Glutamatergic neuron (in vitro differentiated cells): Measurements from ENCODE around the gene IDUA. TPM values are rescaled to one million over a fixed set of nuclear protein-coding genes. Genes with fewer than 3 reads are reported as not detected.
A peak's percentile ranks its signal among the peaks of the same experiment; 100 is the strongest.

Experiments used
- DNase-seq: peaks from one replicate; pipeline ENCODE4 v3.0.0; 2022
- H3K27ac Mint-ChIP-seq: one replicate; pipeline ENCODE4 v1.8.0; 2020; ENCODE audit warnings: mild to moderate bottlenecking, mixed read lengths, inconsistent platforms; ENCODE audit not compliant: unreplicated experiment
- H3K27me3 Mint-ChIP-seq: one replicate; pipeline ENCODE4 v1.8.0; 2020; ENCODE audit warnings: mild to moderate bottlenecking, moderate library complexity, mixed read lengths, inconsistent platforms; ENCODE audit not compliant: unreplicated experiment
- H3K36me3 Mint-ChIP-seq: one replicate; pipeline ENCODE4 v1.8.0; 2020; ENCODE audit warnings: mild to moderate bottlenecking, mixed read lengths, inconsistent platforms; ENCODE audit not compliant: unreplicated experiment
- H3K4me1 Mint-ChIP-seq: one replicate; pipeline ENCODE4 v1.8.0; 2020; ENCODE audit warnings: mild to moderate bottlenecking, low read depth, mixed read lengths, inconsistent platforms; ENCODE audit not compliant: unreplicated experiment
- H3K4me3 Mint-ChIP-seq: one replicate; pipeline ENCODE4 v1.8.0; 2020; ENCODE audit warnings: mild to moderate bottlenecking, mixed read lengths, inconsistent platforms; ENCODE audit not compliant: unreplicated experiment
- H3K9me3 Mint-ChIP-seq: one replicate; pipeline ENCODE4 v1.8.0; 2020; ENCODE audit warnings: mild to moderate bottlenecking, moderate library complexity, mixed read lengths, inconsistent platforms; ENCODE audit not compliant: unreplicated experiment
- total RNA-seq: library from RNA; stranded (reverse); fragmentation: NEBNext Ultra II Directional; extraction: Animal tissue kit (Norgen Biotek cat#: 25700); gene quantifications from one replicate; pipeline ENCODE4 v1.2.1, GENCODE V29; 2021; ENCODE audit not compliant: unreplicated experiment
- TF ChIP-seq, protein P1 (sequence below): fragments of 200-600 bp; sonication (generic); IDR thresholded peaks from one replicate; pipeline ENCODE4 v1.5.0; 2021; ENCODE audit not compliant: partially characterized antibody, unreplicated experiment

Gene IDUA
- total RNA-seq, 1 donor from 2014 or later, result 20.3 TPM

GRCh38 chr4:987624-988513 is 1.0 kb downstream of the IDUA start:
- H3K4me3 Mint-ChIP-seq, result peak overlapping the region; percentile 74
- H3K36me3 Mint-ChIP-seq, result no peaks in the 10 kb centered on the region
- peak; percentile 18 for DNase-seq
- H3K9me3 Mint-ChIP-seq, result peaks cover 1% of the 10 kb centered on the region
- peaks cover 2% of the 10 kb centered on the region for H3K27me3 Mint-ChIP-seq
- TF ChIP-seq, protein P1, sequence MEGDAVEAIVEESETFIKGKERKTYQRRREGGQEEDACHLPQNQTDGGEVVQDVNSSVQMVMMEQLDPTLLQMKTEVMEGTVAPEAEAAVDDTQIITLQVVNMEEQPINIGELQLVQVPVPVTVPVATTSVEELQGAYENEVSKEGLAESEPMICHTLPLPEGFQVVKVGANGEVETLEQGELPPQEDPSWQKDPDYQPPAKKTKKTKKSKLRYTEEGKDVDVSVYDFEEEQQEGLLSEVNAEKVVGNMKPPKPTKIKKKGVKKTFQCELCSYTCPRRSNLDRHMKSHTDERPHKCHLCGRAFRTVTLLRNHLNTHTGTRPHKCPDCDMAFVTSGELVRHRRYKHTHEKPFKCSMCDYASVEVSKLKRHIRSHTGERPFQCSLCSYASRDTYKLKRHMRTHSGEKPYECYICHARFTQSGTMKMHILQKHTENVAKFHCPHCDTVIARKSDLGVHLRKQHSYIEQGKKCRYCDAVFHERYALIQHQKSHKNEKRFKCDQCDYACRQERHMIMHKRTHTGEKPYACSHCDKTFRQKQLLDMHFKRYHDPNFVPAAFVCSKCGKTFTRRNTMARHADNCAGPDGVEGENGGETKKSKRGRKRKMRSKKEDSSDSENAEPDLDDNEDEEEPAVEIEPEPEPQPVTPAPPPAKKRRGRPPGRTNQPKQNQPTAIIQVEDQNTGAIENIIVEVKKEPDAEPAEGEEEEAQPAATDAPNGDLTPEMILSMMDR, result no peak
- H3K27ac Mint-ChIP-seq, result peak overlapping the region; percentile 8
- H3K4me1 Mint-ChIP-seq, result peaks cover 17% of the 10 kb centered on the region

- TF ChIP-seq, protein P1, result no peak
- Mint-ChIP-seq H3K27ac (peak overlapping the region; percentile 62), H3K27me3 (peaks cover 4% of the 10 kb centered on the region), H3K36me3 (no peaks in the 10 kb centered on the region), H3K4me3 (no peak overlapping the region), H3K4me1 (peaks cover 8% of the 10 kb centered on the region), H3K9me3 (peaks cover 1% of the 10 kb centered on the region)
- peak; percentile 83 for DNase-seq
Measured at GRCh38 chr4:988726-989721, 2.2 kb downstream of the IDUA start.

DNA sequence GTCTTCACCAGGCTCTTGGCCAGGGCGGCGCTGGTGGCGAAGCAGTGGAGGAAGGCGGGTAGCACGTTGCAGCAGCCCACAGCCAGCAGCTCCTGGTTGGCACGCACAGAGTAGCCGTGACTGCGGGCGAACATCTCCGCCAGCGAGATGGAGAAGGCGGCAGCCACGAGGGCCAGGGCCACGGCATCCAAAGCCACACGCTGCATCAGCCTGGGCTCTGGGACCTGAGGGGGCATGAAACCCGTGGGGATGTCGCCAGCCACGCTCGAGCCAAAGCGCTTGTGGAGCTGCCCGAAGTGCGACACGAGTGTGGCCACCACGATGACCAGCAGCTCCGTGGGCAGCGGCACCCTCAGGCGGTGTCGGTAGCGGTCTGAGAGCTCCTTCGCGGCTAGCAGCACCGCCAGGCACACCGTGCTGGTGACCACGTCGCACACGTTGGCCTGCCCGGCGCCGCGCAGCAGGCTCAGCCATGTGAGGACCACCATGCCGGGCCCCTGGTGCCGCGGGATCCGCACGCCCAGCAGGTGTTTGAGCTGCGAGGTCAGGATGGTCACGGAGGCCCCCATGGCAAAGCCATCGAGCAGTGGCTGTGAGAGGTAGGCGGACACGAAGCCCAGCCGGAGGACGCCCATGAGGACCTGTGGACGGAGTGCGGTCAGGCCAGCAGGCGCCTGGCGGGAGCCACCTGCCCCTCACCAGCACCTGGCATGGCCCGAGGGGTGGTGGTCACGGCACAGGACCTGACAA is 3.1 kb downstream of the IDUA start:
- TF ChIP-seq, protein P1, result no peak
- Mint-ChIP-seq H3K4me3 (no peak overlapping the region), H3K27ac (no peak overlapping the region), H3K9me3 (peaks cover 1% of the 10 kb centered on the region), H3K27me3 (peaks cover 4% of the 10 kb centered on the region), H3K36me3 (no peaks in the 10 kb centered on the region), H3K4me1 (peaks cover 8% of the 10 kb centered on the region)
- DNase-seq, result peak; percentile 11

DNA sequence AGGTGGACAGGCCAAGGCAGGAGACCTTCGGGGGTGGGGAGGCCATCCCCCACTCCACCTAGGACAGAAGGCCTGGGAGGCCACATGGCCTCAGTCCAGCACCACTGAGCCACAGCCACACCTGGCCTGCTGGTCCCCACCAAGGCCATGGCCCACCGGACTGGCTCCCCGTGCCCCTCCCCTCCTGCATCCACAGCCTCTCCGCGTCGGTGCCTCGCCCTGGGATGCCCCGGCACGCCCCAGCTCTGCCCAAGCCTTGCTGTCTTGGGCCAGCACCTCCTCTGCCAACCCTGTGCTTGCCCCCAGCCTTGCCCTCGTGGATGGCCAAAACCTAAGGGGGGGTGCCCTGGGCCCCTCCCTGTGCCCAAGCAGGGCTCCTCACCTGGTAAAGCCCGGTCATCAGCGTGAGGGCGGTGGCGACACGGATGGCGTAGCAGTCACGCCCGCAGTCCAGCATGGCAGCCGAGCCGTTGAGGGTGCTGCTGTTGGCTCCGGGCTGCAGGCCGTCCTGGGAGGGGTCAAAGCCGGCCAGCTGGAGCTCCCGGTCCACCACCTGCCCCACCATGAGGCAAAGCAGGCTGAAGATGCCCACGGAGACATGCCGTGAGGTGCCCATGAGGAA is 4.0 kb downstream of the IDUA start:
- peaks cover 3% of the 10 kb centered on the region for H3K9me3 Mint-ChIP-seq
- DNase-seq, result peak; percentile 10
- TF ChIP-seq, protein P1, result no peak
- H3K4me1 Mint-ChIP-seq, result peaks cover 2% of the 10 kb centered on the region
- H3K27ac Mint-ChIP-seq, result no peak overlapping the region
- H3K4me3 Mint-ChIP-seq, result no peak overlapping the region
- peaks cover 4% of the 10 kb centered on the region for H3K27me3 Mint-ChIP-seq
- H3K36me3 Mint-ChIP-seq, result no peaks in the 10 kb centered on the region
